ENCODE data around the gene TRPV3. TPM values are rescaled to one million over a fixed set of nuclear protein-coding genes. Genes with fewer than 3 reads are reported as not detected.

TRPV3 gene
- polyA plus RNA-seq, 1 donor (not counting 4 experiments of a cell fraction or from before 2014, with no cell fraction given), result 9.4 TPM

GRCh38 chr17:3543453-3543852, 14.2 kb downstream of the TRPV3 start:
- Histone ChIP-seq H3K4me1 (ENCODE audit: control insufficient read depth, extremely low read depth, insufficient read depth, low read length) (no peaks in the 10 kb centered on the region), H3K4me2 (ENCODE audit: control insufficient read depth, extremely low read depth, insufficient read depth, low read depth, low read length) (no peak overlapping the region), H3K4me3 (ENCODE audit: control insufficient read depth in 2 of 3, extremely low read depth in 1 of 3, insufficient read depth in 2 of 3, low read depth in 1 of 3, low read length in 3 of 3) (no peak overlapping the region), H2AFZ (ENCODE audit: control insufficient read depth, low read length) (no peak overlapping the region), H3K27ac (ENCODE audit: control insufficient read depth, insufficient read depth, low read length) (no peak overlapping the region), H3K9me3 (ENCODE audit: control insufficient read depth, low read depth, low read length) (no peaks in the 10 kb centered on the region), H4K20me1 (ENCODE audit: control insufficient read depth, extremely low read depth, insufficient read depth, low read length) (no peaks in the 10 kb centered on the region), H3K79me2 (ENCODE audit: control insufficient read depth, insufficient read depth, low read length) (peaks cover 2% of the 10 kb centered on the region), H3K36me3 (ENCODE audit: control insufficient read depth in 2 of 2, extremely low read depth in 1 of 2, insufficient read depth in 2 of 2, low read length in 2 of 2) (peaks cover 13 to 24% of the 10 kb centered on the region in 2 experiments), H3K9me1 (ENCODE audit: control insufficient read depth, extremely low read depth, insufficient read depth, low read length) (no peaks in the 10 kb centered on the region), H3K9ac (ENCODE audit: control insufficient read depth, extremely low read depth, insufficient read depth, low read length) (no peak overlapping the region), H3K27me3 (ENCODE audit: control insufficient read depth, extremely low read depth, insufficient read depth, low read length) (no peaks in the 10 kb centered on the region)
- DNase-seq (ENCODE audit: low read depth, low spot score) (no peak), FAIRE-seq (no peak)
- dilution Hi-C loops (cut with MboI; ENCODE audit: extremely low pct_ligation_motif_present, low sequenced_read_pairs), result no loop called here
- TF ChIP-seq CTCF (optimal IDR thresholded peaks at IDR 0.05 in 1 of 3, IDR thresholded peaks at IDR 0.05 in 1 of 3, conservative IDR thresholded peaks at IDR 0.05 in 1 of 3; ENCODE audit: extremely low read depth in 1 of 3, insufficient read depth in 2 of 3, low read length in 3 of 3), result no peak
- no peak for TF ChIP-seq EZH2 (IDR thresholded peaks at IDR 0.05; ENCODE audit: low read length)

GRCh38 chr17:3542410-3543088, 15.1 kb downstream of the TRPV3 start:
- peaks cover 6 to 24% of the 10 kb centered on the region in 2 experiments for H3K36me3 ChIP-seq (ENCODE audit: control insufficient read depth in 2 of 2, extremely low read depth in 1 of 2, insufficient read depth in 2 of 2, low read length in 2 of 2)
- FAIRE-seq, result no peak

More at GRCh38 chr17:3542410-3543088, 15.1 kb downstream of the TRPV3 start:
- Histone ChIP-seq H2AFZ (ENCODE audit: control insufficient read depth, low read length) (no peak overlapping the region), H3K4me2 (ENCODE audit: control insufficient read depth, extremely low read depth, insufficient read depth, low read depth, low read length) (no peak overlapping the region), H3K9me1 (ENCODE audit: control insufficient read depth, extremely low read depth, insufficient read depth, low read length) (no peaks in the 10 kb centered on the region), H4K20me1 (ENCODE audit: control insufficient read depth, extremely low read depth, insufficient read depth, low read length) (no peaks in the 10 kb centered on the region), H3K9ac (ENCODE audit: control insufficient read depth, extremely low read depth, insufficient read depth, low read length) (no peak overlapping the region), H3K4me3 (ENCODE audit: control insufficient read depth in 2 of 3, extremely low read depth in 1 of 3, insufficient read depth in 2 of 3, low read depth in 1 of 3, low read length in 3 of 3) (no peak overlapping the region), H3K79me2 (ENCODE audit: control insufficient read depth, insufficient read depth, low read length) (no peaks in the 10 kb centered on the region), H3K27ac (ENCODE audit: control insufficient read depth, insufficient read depth, low read length) (no peak overlapping the region), H3K4me1 (ENCODE audit: control insufficient read depth, extremely low read depth, insufficient read depth, low read length) (no peaks in the 10 kb centered on the region), H3K9me3 (ENCODE audit: control insufficient read depth, low read depth, low read length) (no peaks in the 10 kb centered on the region), H3K27me3 (ENCODE audit: control insufficient read depth, extremely low read depth, insufficient read depth, low read length) (no peaks in the 10 kb centered on the region)
- dilution Hi-C loops (cut with MboI; ENCODE audit: extremely low pct_ligation_motif_present, low sequenced_read_pairs), result no loop called here
- no peak for TF ChIP-seq CTCF (optimal IDR thresholded peaks at IDR 0.05 in 1 of 3, IDR thresholded peaks at IDR 0.05 in 1 of 3, conservative IDR thresholded peaks at IDR 0.05 in 1 of 3; ENCODE audit: extremely low read depth in 1 of 3, insufficient read depth in 2 of 3, low read length in 3 of 3)
- no peak for TF ChIP-seq EZH2 (IDR thresholded peaks at IDR 0.05; ENCODE audit: low read length)
- DNase-seq (ENCODE audit: low read depth, low spot score), result no peak

All from keratinocyte (primary cell).